ENCODE measurements around the gene ACTL6B.

DNA sequence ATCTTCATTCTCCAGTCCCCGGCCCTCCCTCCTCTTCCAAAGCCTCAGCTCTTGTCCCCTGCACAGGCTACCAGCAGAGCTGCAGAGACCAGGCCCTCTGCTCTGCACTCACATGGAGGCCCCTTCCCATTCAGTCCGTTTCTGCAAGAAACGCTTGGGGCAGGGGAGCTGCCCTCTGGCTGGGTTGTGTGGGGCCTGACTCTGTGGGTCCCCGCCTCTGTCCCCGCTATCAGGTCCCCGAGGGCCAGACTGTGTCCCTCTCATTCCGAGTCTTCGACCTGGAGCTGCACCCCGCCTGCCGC is 52.6 kb downstream of the ACTL6B start:
- TF ChIP-seq, protein P1, sequence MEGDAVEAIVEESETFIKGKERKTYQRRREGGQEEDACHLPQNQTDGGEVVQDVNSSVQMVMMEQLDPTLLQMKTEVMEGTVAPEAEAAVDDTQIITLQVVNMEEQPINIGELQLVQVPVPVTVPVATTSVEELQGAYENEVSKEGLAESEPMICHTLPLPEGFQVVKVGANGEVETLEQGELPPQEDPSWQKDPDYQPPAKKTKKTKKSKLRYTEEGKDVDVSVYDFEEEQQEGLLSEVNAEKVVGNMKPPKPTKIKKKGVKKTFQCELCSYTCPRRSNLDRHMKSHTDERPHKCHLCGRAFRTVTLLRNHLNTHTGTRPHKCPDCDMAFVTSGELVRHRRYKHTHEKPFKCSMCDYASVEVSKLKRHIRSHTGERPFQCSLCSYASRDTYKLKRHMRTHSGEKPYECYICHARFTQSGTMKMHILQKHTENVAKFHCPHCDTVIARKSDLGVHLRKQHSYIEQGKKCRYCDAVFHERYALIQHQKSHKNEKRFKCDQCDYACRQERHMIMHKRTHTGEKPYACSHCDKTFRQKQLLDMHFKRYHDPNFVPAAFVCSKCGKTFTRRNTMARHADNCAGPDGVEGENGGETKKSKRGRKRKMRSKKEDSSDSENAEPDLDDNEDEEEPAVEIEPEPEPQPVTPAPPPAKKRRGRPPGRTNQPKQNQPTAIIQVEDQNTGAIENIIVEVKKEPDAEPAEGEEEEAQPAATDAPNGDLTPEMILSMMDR (IDR thresholded peaks at IDR 0.05; ENCODE audit: poor library complexity): no peak
- no peak for TF ChIP-seq EZH2 (IDR thresholded peaks at IDR 0.05; ENCODE audit: borderline replicate concordance)

Measured in hepatocyte (in vitro differentiated cells).